ENCODE measurements around the gene IRF2BP2.

- TF ChIP-seq POLR2A (IDR thresholded peaks at IDR 0.05) (no peak), EP300 (IDR thresholded peaks at IDR 0.05; ENCODE audit: low read depth) (no peak), CTCF (IDR thresholded peaks at IDR 0.05) (no peak), POLR2AphosphoS5 (IDR thresholded peaks at IDR 0.05) (no peak)
Measured at GRCh38 chr1:234582186-234582585, 27.8 kb downstream of the IRF2BP2 start.

Measured in transverse colon (tissue), 4 donors.